HepG2 (cell line): ENCODE data around the gene AMBRA1. TPM values are rescaled to one million over a fixed set of nuclear protein-coding genes. Genes with fewer than 3 reads are reported as not detected.

Experiments used
- BHLHE40 ChIP-seq: IDR thresholded peaks from 2 replicates; pipeline ENCODE4 v1.6.1; 2011; ENCODE audit warnings: low read length, improper control_type of control experiment
- HCFC1 ChIP-seq: fragments of 150-350 bp; IDR thresholded peaks from 2 replicates; pipeline ENCODE4 v1.6.1; 2014; ENCODE audit warnings: low read depth, low read length
- HNRNPLL ChIP-seq: fragments of 200-400 bp; formaldehyde crosslinking; IDR thresholded peaks from 2 replicates; pipeline ENCODE4 v1.6.1; 2017; ENCODE audit warnings: mild to moderate bottlenecking, low read depth, low read length; ENCODE audit not compliant: poor library complexity, severe bottlenecking
- KDM5B ChIP-seq: sonication (generic); formaldehyde crosslinking; IDR thresholded peaks from 2 replicates; pipeline ENCODE4 v1.4.0; 2020; ENCODE audit warnings: missing genetic modification reagents, mild to moderate bottlenecking, borderline replicate concordance
- MAF1 ChIP-seq: sonication (generic); formaldehyde crosslinking; IDR thresholded peaks from 2 replicates; pipeline ENCODE4 v1.5.0; 2020; ENCODE audit warnings: missing genetic modification reagents, borderline replicate concordance
- NCOA1 ChIP-seq: sonication (generic); formaldehyde crosslinking; IDR thresholded peaks from 2 replicates; pipeline ENCODE4 v1.9.0; 2021; ENCODE audit warnings: missing genetic modification reagents
- SP140L ChIP-seq: sonication (generic); formaldehyde crosslinking; IDR thresholded peaks from 2 replicates; pipeline ENCODE4 v1.4.0; 2020; ENCODE audit warnings: missing genetic modification reagents, borderline replicate concordance
- SRF ChIP-seq: IDR thresholded peaks from 2 replicates; pipeline ENCODE4 v1.6.1; 2011; ENCODE audit warnings: mild to moderate bottlenecking, low read depth, low read length, moderate library complexity
- ZBTB2 ChIP-seq: sonication (generic); formaldehyde crosslinking; IDR thresholded peaks from 2 replicates; pipeline ENCODE4 v1.8.0; 2022; ENCODE audit warnings: low read depth, missing genetic modification reagents
- ZFP36L1 ChIP-seq: sonication (generic); formaldehyde crosslinking; IDR thresholded peaks from 2 replicates; pipeline ENCODE4 v1.8.0; 2022; ENCODE audit warnings: mild to moderate bottlenecking, missing genetic modification reagents, moderate library complexity
- ZNF331 ChIP-seq: sonication (generic); formaldehyde crosslinking; IDR thresholded peaks from 2 replicates; pipeline ENCODE4 v1.4.0; 2020; ENCODE audit warnings: missing genetic modification reagents
- ZNF407 ChIP-seq: sonication (generic); formaldehyde crosslinking; IDR thresholded peaks from one replicate; pipeline ENCODE4 v1.5.1; 2020; ENCODE audit warnings: mild to moderate bottlenecking, missing genetic modification reagents; ENCODE audit errors: not compliant biosample characterization
- ZNF639 ChIP-seq: conservative IDR thresholded peaks from 2 replicates; pipeline ENCODE4 v1.6.1; 2018; ENCODE audit warnings: missing genetic modification reagents
- ZNF704 ChIP-seq: sonication (generic); formaldehyde crosslinking; IDR thresholded peaks from 2 replicates; pipeline ENCODE4 v1.8.1; 2023; ENCODE audit warnings: mild to moderate bottlenecking, inconsistent platforms, moderate library complexity, missing genetic modification reagents, borderline replicate concordance
- ZNF720 ChIP-seq: sonication (generic); formaldehyde crosslinking; IDR thresholded peaks from 2 replicates; pipeline ENCODE4 v1.4.0; 2020; ENCODE audit warnings: missing genetic modification reagents
- ZSCAN21 ChIP-seq: sonication (generic); formaldehyde crosslinking; IDR thresholded peaks from 2 replicates; pipeline ENCODE4 v1.8.0; 2022; ENCODE audit warnings: mild to moderate bottlenecking, missing genetic modification reagents, moderate library complexity, borderline replicate concordance
- polyA plus RNA-seq, 8 experiments: library from polyadenylated mRNA; depleted of rRNA in 3 of 8; stranded (reverse) in 7 of 8; unstranded in 1 of 8; fragments of >200 nt; fragmentation: Illumina TruSeq in 4 of 8; extraction: Trizol in 4 of 8; gene quantifications; 2 replicates each; pipeline versions ENCODE4 v1.2.1 to v1.2.3, GENCODE V29; 2011 to 2016; ENCODE audit warnings: low read depth in 4 of 8, missing spikeins in 1 of 8, mixed read lengths in 1 of 8; ENCODE audit not compliant: insufficient read depth in 1 of 8
- total RNA-seq, 5 experiments: library from RNA; depleted of rRNA; stranded (reverse); fragments of >200 nt; fragmentation: Illumina TruSeq; extraction: Trizol; gene quantifications; 2 replicates each; pipeline ENCODE4 v1.2.3, GENCODE V29; 2016; ENCODE audit warnings: low read depth in 1 of 5

AMBRA1 gene
- total and polyA plus RNA-seq, 2 of the 13 experiments (the other 11 are each of a cell fraction or from before 2014, with no cell fraction given) = 15.7 to 26.0 TPM

- TF ChIP-seq SRF (no peak), SP140L (CRISPR knock-in tag) (no peak), HCFC1 (no peak), MAF1 (CRISPR knock-in tag) (0 out of 2 replicates have a peak, but pooled peaks have one; percentile 47), ZBTB2 (CRISPR knock-in tag) (no peak), ZNF639 (CRISPR knock-in tag) (no peak), ZNF407 (CRISPR knock-in tag) (peak; percentile 22), BHLHE40 (peak; percentile 64), ZNF331 (CRISPR knock-in tag) (peak; percentile 10; the same call in 1 of the 2 replicates), HNRNPLL (peak; percentile 77), KDM5B (CRISPR knock-in tag) (0 out of 2 replicates have a peak, but pooled peaks have one; percentile 23), ZNF704 (0 out of 2 replicates have a peak, but pooled peaks have one; percentile 21), ZSCAN21 (CRISPR knock-in tag) (0 out of 2 replicates have a peak, but pooled peaks have one; percentile 41), NCOA1 (CRISPR knock-in tag) (no peak), ZNF720 (CRISPR knock-in tag) (no peak), ZFP36L1 (CRISPR knock-in tag) (no peak)
Measured at GRCh38 chr11:46389450-46390330, 204.1 kb downstream of the AMBRA1 start (continued).
